GM12864 (cell line): ENCODE results near the gene PREX1.
A peak's percentile ranks its signal among the peaks of the same experiment; 100 is the strongest.

ENCODE experiments used
- DNase-seq: peaks from one replicate; pipeline ENCODE4 v3.0.0-alpha.2; 2011; ENCODE audit warnings: low read depth
- H3K4me3 ChIP-seq: 2 replicates; pipeline ENCODE4 v1.5.1; 2011; ENCODE audit warnings: mild to moderate bottlenecking, low read depth, low read length, control low read depth
- CTCF ChIP-seq: IDR thresholded peaks from 2 replicates; pipeline ENCODE4 v1.5.1; 2011; ENCODE audit warnings: low read depth, mild to moderate bottlenecking, moderate library complexity, low read length, control low read depth, inconsistent platforms; ENCODE audit errors: missing control alignments

PREX1 gene

GRCh38 chr20:48624315-48625020 lies 203.3 kb downstream of the PREX1 start:
- no peak overlapping the region for H3K4me3 ChIP-seq
- no peak for TF ChIP-seq CTCF
- DNase-seq, result no peak

GRCh38 chr20:48623906-48624265 lies 203.9 kb downstream of the PREX1 start:
- no peak overlapping the region for H3K4me3 ChIP-seq
- no peak for TF ChIP-seq CTCF
- no peak for DNase-seq

- DNase-seq, result no peak
- no peak overlapping the region for H3K4me3 ChIP-seq
- TF ChIP-seq CTCF, result no peak
Observed at GRCh38 chr20:48623176-48623905, 204.5 kb downstream of the PREX1 start.

- DNase-seq, result no peak
- H3K4me3 ChIP-seq, result no peak overlapping the region
- no peak for TF ChIP-seq CTCF
Observed at GRCh38 chr20:48622421-48622820, 205.4 kb downstream of the PREX1 start.

- no peak for TF ChIP-seq CTCF
- DNase-seq, result no peak
- no peak overlapping the region for H3K4me3 ChIP-seq
Observed at GRCh38 chr20:48621376-48622078, 206.3 kb downstream of the PREX1 start.

- peak; percentile 95 for TF ChIP-seq CTCF
- DNase-seq, result peak; percentile 13
- no peak overlapping the region for H3K4me3 ChIP-seq
Observed at GRCh38 chr20:48620507-48621375, 207.1 kb downstream of the PREX1 start.
